ENCODE results near the gene ATAD2B.

ATAD2B gene

DNA sequence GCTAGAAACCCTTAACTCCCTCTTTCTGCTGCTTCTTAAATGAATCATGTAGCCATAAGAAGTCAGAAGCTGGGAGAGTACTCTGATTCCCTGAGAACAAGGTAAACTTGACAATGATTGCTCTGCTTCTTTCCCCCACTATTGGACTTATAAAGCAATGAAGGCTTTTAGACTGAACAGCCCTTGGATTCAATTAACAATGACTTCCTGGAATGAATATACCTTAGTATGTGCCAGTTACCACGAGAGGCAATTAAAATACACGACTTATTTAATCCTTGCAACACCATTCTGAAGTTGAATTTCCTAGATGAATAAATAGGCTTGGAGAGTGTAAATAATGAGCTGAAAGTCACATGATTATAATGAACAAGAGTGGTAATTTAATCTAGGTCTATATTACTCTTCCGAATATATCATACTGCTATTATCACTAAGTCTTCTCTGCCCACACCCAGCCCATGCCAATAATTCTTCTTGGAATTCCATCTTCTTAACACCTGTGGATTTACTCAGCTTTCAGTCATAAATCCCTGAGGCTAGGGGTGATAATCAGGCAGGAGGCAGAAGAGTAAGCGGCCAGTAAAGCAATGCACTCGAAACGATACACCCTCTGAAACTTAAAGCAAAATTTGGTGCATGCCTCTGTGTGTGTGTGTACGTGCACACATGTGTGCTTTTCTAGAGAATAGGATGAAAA lies 170.2 kb downstream of the ATAD2B start:
- no peaks in the 10 kb centered on the region for H3K36me3 ChIP-seq (ENCODE audit: insufficient read depth)
- H4K20me1 ChIP-seq (ENCODE audit: insufficient read depth) = no peaks in the 10 kb centered on the region
- no peak overlapping the region for H3K4me2 ChIP-seq
- H3K4me3 ChIP-seq (IDR thresholded peaks at IDR 0.05; ENCODE audit: insufficient read depth, low read depth, low read length) = no peak overlapping the region
- no peaks in the 10 kb centered on the region for H3K4me1 ChIP-seq (ENCODE audit: low read depth, poor library complexity, severe bottlenecking)
- TF ChIP-seq, protein P1, sequence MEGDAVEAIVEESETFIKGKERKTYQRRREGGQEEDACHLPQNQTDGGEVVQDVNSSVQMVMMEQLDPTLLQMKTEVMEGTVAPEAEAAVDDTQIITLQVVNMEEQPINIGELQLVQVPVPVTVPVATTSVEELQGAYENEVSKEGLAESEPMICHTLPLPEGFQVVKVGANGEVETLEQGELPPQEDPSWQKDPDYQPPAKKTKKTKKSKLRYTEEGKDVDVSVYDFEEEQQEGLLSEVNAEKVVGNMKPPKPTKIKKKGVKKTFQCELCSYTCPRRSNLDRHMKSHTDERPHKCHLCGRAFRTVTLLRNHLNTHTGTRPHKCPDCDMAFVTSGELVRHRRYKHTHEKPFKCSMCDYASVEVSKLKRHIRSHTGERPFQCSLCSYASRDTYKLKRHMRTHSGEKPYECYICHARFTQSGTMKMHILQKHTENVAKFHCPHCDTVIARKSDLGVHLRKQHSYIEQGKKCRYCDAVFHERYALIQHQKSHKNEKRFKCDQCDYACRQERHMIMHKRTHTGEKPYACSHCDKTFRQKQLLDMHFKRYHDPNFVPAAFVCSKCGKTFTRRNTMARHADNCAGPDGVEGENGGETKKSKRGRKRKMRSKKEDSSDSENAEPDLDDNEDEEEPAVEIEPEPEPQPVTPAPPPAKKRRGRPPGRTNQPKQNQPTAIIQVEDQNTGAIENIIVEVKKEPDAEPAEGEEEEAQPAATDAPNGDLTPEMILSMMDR (conservative IDR thresholded peaks at IDR 0.05; ENCODE audit: low read depth, low read length) = no peak
- H3K27me3 ChIP-seq (ENCODE audit: insufficient read depth, low read depth) = no peaks in the 10 kb centered on the region
- no peak overlapping the region for H3K9ac ChIP-seq
- H3K27ac ChIP-seq = no peak overlapping the region
- no peak overlapping the region for H2AFZ ChIP-seq (ENCODE audit: low read depth)
- no peaks in the 10 kb centered on the region for H3K79me2 ChIP-seq (ENCODE audit: insufficient read depth, low read depth)

DNA sequence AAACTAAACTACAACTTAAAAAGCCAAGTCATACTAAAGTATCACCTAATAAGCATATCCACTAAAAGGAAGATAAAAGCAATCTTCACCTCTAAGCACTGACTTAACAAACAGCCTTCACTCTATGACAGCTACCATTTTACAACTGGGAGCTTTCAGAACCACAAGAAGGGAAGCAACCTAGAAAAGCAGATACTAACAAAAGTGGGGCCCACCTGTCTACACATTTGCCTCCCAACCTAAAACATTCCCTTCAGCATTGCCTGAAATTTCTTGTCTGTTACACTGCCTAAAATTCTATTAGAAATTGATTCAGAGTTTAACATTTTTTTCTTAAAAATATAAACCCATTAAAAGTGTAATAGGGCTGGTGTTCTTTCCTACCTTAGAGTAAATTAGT lies 172.0 kb downstream of the ATAD2B start:
- H3K79me2 ChIP-seq (ENCODE audit: insufficient read depth, low read depth) = no peaks in the 10 kb centered on the region
- H3K4me1 ChIP-seq (ENCODE audit: low read depth, poor library complexity, severe bottlenecking) = no peaks in the 10 kb centered on the region
- no peak overlapping the region for H3K4me2 ChIP-seq
- no peak overlapping the region for H2AFZ ChIP-seq (ENCODE audit: low read depth)
- no peaks in the 10 kb centered on the region for H3K27me3 ChIP-seq (ENCODE audit: insufficient read depth, low read depth)
- H4K20me1 ChIP-seq (ENCODE audit: insufficient read depth) = no peaks in the 10 kb centered on the region
- TF ChIP-seq, protein P1 (conservative IDR thresholded peaks at IDR 0.05; ENCODE audit: low read depth, low read length) = no peak
- H3K9ac ChIP-seq = no peak overlapping the region
- no peak overlapping the region for H3K27ac ChIP-seq
- no peaks in the 10 kb centered on the region for H3K36me3 ChIP-seq (ENCODE audit: insufficient read depth)
- no peak overlapping the region for H3K4me3 ChIP-seq (IDR thresholded peaks at IDR 0.05; ENCODE audit: insufficient read depth, low read depth, low read length)

DNA sequence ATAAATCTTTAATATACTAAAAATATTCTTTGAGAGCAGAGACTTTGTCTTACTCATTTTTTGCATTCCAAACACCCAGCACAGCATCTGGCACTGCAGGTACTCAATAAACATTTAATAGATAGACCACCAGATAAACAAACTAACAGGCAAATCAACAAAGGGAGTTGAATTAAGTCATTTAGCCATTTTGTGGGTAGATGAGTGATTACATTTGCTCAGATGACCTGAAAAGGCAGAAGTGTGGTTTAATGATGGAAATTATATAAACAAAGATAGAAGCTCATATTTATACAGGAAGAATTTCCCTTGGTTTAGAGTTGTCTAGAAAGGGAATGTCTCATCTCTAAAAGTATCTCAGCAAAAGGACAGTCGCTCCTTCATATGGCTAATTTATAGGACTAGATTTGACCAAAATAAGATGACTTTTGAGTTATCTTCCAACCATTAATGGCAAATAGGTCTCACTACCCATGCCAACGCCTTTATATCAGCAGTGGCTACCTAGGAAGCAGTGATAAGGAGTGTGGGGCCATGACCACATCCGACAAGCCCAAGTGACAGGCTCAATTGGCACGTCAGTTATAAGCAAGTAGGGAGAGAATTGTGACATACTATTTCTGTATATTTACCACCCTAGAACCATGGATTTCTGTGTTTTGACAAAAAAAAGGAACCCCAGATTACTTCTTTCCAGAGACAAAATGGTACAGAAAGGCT lies 173.5 kb downstream of the ATAD2B start:
- H3K36me3 ChIP-seq (ENCODE audit: insufficient read depth) = no peaks in the 10 kb centered on the region
- H4K20me1 ChIP-seq (ENCODE audit: insufficient read depth) = no peaks in the 10 kb centered on the region
- no peaks in the 10 kb centered on the region for H3K27me3 ChIP-seq (ENCODE audit: insufficient read depth, low read depth)
- H3K4me2 ChIP-seq = no peak overlapping the region
- TF ChIP-seq, protein P1 (conservative IDR thresholded peaks at IDR 0.05; ENCODE audit: low read depth, low read length) = no peak
- no peak overlapping the region for H3K9ac ChIP-seq
- H2AFZ ChIP-seq (ENCODE audit: low read depth) = no peak overlapping the region
- H3K4me1 ChIP-seq (ENCODE audit: low read depth, poor library complexity, severe bottlenecking) = no peaks in the 10 kb centered on the region
- no peaks in the 10 kb centered on the region for H3K79me2 ChIP-seq (ENCODE audit: insufficient read depth, low read depth)
- H3K4me3 ChIP-seq (IDR thresholded peaks at IDR 0.05; ENCODE audit: insufficient read depth, low read depth, low read length) = no peak overlapping the region
- no peak overlapping the region for H3K27ac ChIP-seq

DNA sequence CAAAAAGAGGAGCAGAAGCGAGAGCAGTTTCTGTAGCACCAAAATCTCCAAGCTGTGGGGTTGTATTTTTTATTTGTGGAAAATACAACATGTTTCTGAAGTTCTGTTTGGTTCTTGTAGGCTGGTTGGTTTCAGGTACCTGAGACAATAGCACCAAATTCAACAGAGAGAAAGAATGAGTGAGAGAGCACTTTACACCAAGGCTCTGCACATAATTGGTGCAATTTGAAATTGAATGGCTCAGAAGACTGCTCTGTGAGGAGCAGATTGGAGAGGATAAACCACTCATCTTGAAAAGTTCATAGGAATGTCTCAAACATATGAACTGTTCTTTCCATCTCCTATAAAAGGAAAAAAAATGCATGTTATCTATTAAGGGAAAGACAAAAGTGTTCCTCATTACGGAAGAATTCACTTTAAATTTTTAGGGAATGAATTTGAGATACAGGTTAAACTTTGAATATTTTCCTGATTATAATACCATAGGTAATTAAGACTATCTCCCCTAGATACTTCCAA lies 175.1 kb downstream of the ATAD2B start:
- Histone ChIP-seq H2AFZ (ENCODE audit: low read depth) (no peak overlapping the region), H3K36me3 (ENCODE audit: insufficient read depth) (no peaks in the 10 kb centered on the region), H3K9ac (no peak overlapping the region), H3K4me3 (IDR thresholded peaks at IDR 0.05; ENCODE audit: insufficient read depth, low read depth, low read length) (no peak overlapping the region), H4K20me1 (ENCODE audit: insufficient read depth) (no peaks in the 10 kb centered on the region), H3K27me3 (ENCODE audit: insufficient read depth, low read depth) (no peaks in the 10 kb centered on the region), H3K4me2 (no peak overlapping the region), H3K4me1 (ENCODE audit: low read depth, poor library complexity, severe bottlenecking) (no peaks in the 10 kb centered on the region), H3K27ac (no peak overlapping the region), H3K79me2 (ENCODE audit: insufficient read depth, low read depth) (no peaks in the 10 kb centered on the region)
- TF ChIP-seq, protein P1 (conservative IDR thresholded peaks at IDR 0.05; ENCODE audit: low read depth, low read length) = no peak
